SK-N-SH (cell line): ENCODE data around the gene COL24A1. TPM values are rescaled to one million over a fixed set of nuclear protein-coding genes. Genes with fewer than 3 reads are reported as not detected.

Experiments
- CTCF ChIA-PET: fragments of 300-600, 350-600 bp; formaldehyde crosslinking; extraction: SDS; loops from one replicate; lab custom pipeline; 2021; lab: Yijun Ruan, JAX
- POLR2A ChIA-PET: fragments of 350-600 bp; sonication (Branson Sonifier 250); formaldehyde crosslinking; extraction: SDS; loops from one replicate; lab custom pipeline; 2020; ENCODE audit warnings: antibody characterized with exemption, inconsistent platforms; lab: Yijun Ruan, JAX
- DNase-seq: peaks from one replicate; pipeline ENCODE4 v3.0.0; 2012
- H2AFZ ChIP-seq: fragments of 200-600 bp; sonication (generic); 2 replicates; pipeline ENCODE4 v1.8.1; 2016; ENCODE audit warnings: antibody characterized with exemption, mild to moderate bottlenecking, low read depth
- H3F3A ChIP-seq: fragments of 200-600 bp; sonication (generic); replicated peaks from 2 replicates; pipeline ENCODE3; 2016; ENCODE audit warnings: antibody characterized with exemption, mild to moderate bottlenecking; ENCODE audit not compliant: insufficient read depth
- H3K27ac ChIP-seq, 2 experiments: fragments of 200-500 bp in 1 of 2; fragments of 200-600 bp in 1 of 2; sonication (Bioruptor generic) in 1 of 2; sonication (generic), shearing (Covaris generic) in 1 of 2; 2 replicates each; pipeline versions ENCODE4 v1.5.1 to v1.6.1; 2014 to 2016; ENCODE audit warnings: low read depth in 2 of 2, inconsistent platforms in 1 of 2, low read length in 1 of 2, mild to moderate bottlenecking in 1 of 2, mixed read lengths in 1 of 2
- H3K27me3 ChIP-seq: fragments of 200-600 bp; sonication (generic), shearing (Covaris generic); 2 replicates; pipeline ENCODE4 v1.6.1; 2016; ENCODE audit warnings: mixed run types; ENCODE audit not compliant: insufficient read depth
- H3K36me3 ChIP-seq, 2 experiments: fragments of 200-500 bp in 1 of 2; fragments of 200-600 bp in 1 of 2; sonication (Bioruptor generic) in 1 of 2; sonication (generic) in 1 of 2; replicated peaks in 1 of 2; 2 replicates each; pipeline versions ENCODE3 to v1.5.1; 2014 to 2016; ENCODE audit warnings: low read length in 1 of 2, mild to moderate bottlenecking in 1 of 2; ENCODE audit not compliant: insufficient read depth in 2 of 2, control insufficient read depth in 1 of 2
- H3K4me1 ChIP-seq, 2 experiments: fragments of 200-500 bp in 1 of 2; fragments of 200-600 bp in 1 of 2; sonication (Bioruptor generic) in 1 of 2; sonication (generic), shearing (Covaris generic) in 1 of 2; 2 replicates each; pipeline versions ENCODE4 v1.5.1 to v1.6.1; 2014 to 2016; ENCODE audit warnings: low read depth in 1 of 2, low read length in 1 of 2, mixed run types in 1 of 2; ENCODE audit not compliant: insufficient read depth in 2 of 2, control insufficient read depth in 1 of 2
- H3K4me2 ChIP-seq: fragments of 200-600 bp; sonication (generic), shearing (Covaris generic); 2 replicates; pipeline ENCODE4 v1.6.1; 2017; ENCODE audit warnings: mixed run types
- H3K4me3 ChIP-seq, 2 experiments: fragments of 200-500 bp in 1 of 2; fragments of 200-600 bp in 1 of 2; sonication (Bioruptor generic) in 1 of 2; sonication (generic), shearing (Covaris generic) in 1 of 2; 2 replicates each; pipeline versions ENCODE4 v1.5.1 to v1.8.1; 2014 to 2016; ENCODE audit warnings: low read depth in 2 of 2, inconsistent platforms in 1 of 2, low read length in 1 of 2, mild to moderate bottlenecking in 1 of 2, mixed read lengths in 1 of 2, moderate library complexity in 1 of 2
- H3K79me2 ChIP-seq: fragments of 200-600 bp; sonication (generic); 2 replicates; pipeline ENCODE4 v1.8.1; 2017; ENCODE audit warnings: mild to moderate bottlenecking; ENCODE audit not compliant: insufficient read depth
- H3K9ac ChIP-seq: fragments of 200-600 bp; sonication (generic); 2 replicates; pipeline ENCODE4 v1.6.1; 2017; ENCODE audit warnings: mixed run types
- H3K9me2 ChIP-seq: fragments of 200-600 bp; sonication (generic); 2 replicates; pipeline ENCODE4 v1.6.1; 2017; ENCODE audit warnings: mixed run types
- H3K9me3 ChIP-seq: fragments of 200-600 bp; sonication (generic); 2 replicates; pipeline ENCODE4 v1.6.1; 2017; ENCODE audit warnings: mixed run types, mild to moderate bottlenecking, moderate library complexity
- H4K20me1 ChIP-seq: fragments of 200-600 bp; sonication (generic); 2 replicates; pipeline ENCODE4 v1.6.1; 2017; ENCODE audit warnings: mild to moderate bottlenecking, mixed run types; ENCODE audit not compliant: insufficient read depth
- CTCF ChIP-seq: fragments of 200-600 bp; sonication (generic); IDR thresholded peaks from 2 replicates; pipeline ENCODE4 v1.6.1; 2017; ENCODE audit warnings: antibody characterized with exemption, mild to moderate bottlenecking, moderate library complexity
- EP300 ChIP-seq, 2 experiments: IDR thresholded peaks; 2 replicates each; pipeline versions ENCODE4 v1.4.0 to v1.6.1; 2012; ENCODE audit warnings: borderline replicate concordance in 1 of 2, low read depth in 1 of 2, low read length in 1 of 2
- FOSL2 ChIP-seq: IDR thresholded peaks from 2 replicates; pipeline ENCODE4 v1.4.0; 2012; ENCODE audit warnings: low read depth, mild to moderate bottlenecking, moderate library complexity, borderline replicate concordance
- GABPA ChIP-seq: IDR thresholded peaks from 2 replicates; pipeline ENCODE4 v1.4.0; 2012; ENCODE audit warnings: low read depth, mild to moderate bottlenecking
- IRF3 ChIP-seq: fragments of 150-350 bp; IDR thresholded peaks from 2 replicates; pipeline ENCODE4 v1.6.1; 2016; ENCODE audit warnings: mild to moderate bottlenecking, low read depth, low read length
- JUND ChIP-seq: IDR thresholded peaks from 2 replicates; pipeline ENCODE4 v1.4.0; 2012
- MEF2A ChIP-seq: IDR thresholded peaks from 2 replicates; pipeline ENCODE4 v1.4.0; 2012; ENCODE audit warnings: low read depth, borderline replicate concordance
- RAD21 ChIP-seq: IDR thresholded peaks from 2 replicates; pipeline ENCODE4 v1.6.1; 2012; ENCODE audit warnings: mild to moderate bottlenecking, low read length
- SMC3 ChIP-seq: IDR thresholded peaks from 2 replicates; pipeline ENCODE4 v1.6.1; 2012; ENCODE audit warnings: low read depth, low read length, improper control_type of control experiment
- TCF12 ChIP-seq: IDR thresholded peaks from 2 replicates; pipeline ENCODE4 v1.4.0; 2012
- WGBS: methylation state at CpG from one replicate; pipeline ENCODE4 v1.1.6; 2017; ENCODE audit warnings: low lambda C conversion rate; 5-methylcytosine and 5-hydroxymethylcytosine counted together
- polyA plus RNA-seq, 3 experiments: library from polyadenylated mRNA; depleted of rRNA; stranded (reverse); fragments of >200 nt; gene quantifications; 2 replicates each; pipeline ENCODE4 v1.2.3, GENCODE V29; 2012

Gene COL24A1
- polyA plus RNA-seq, 1 of the 3 experiments (the other 2 are of a cell fraction): not detected

GRCh38 chr1:85850238-85850637 lies 306.3 kb downstream of the COL24A1 start:
- peak overlapping the region; percentile 60 for H3K4me2 ChIP-seq
- H3K4me3 ChIP-seq: no peak overlapping the region
- no peak for DNase-seq
- WGBS: 0% methylated on average over 2 of the region's 2 CpGs
- CTCF ChIA-PET: interaction anchor here (0.7 to 1.1 kb wide), 2 partner anchors 12 to 184 kb away, joined by 3 to 4 read pairs; no protein-coding TSS in a partner anchor
- H3K9ac ChIP-seq: no peak overlapping the region
- no peak overlapping the region for H2AFZ ChIP-seq
- H3K36me3 ChIP-seq: no peaks in the 10 kb centered on the region
- no peak for TF ChIP-seq MEF2A
- TF ChIP-seq CTCF: peak; percentile 20; the same call in 1 of the 2 replicates
- TF ChIP-seq SMC3: no peak
- 0 out of 2 replicates have a peak, but pooled peaks have one; percentile 20 for TF ChIP-seq RAD21
- TF ChIP-seq EP300 (IDR thresholded peaks at IDR 0.05; ENCODE audit: borderline replicate concordance in 1 of 2, low read depth in 1 of 2, low read length in 1 of 2): no peak; a peak in 1 of 4 replicates
- peak; percentile 58; the same call in 1 of the 2 replicates for TF ChIP-seq FOSL2
- TF ChIP-seq JUND: peak; percentile 45
- TF ChIP-seq TCF12: peak; percentile 43; the same call in 1 of the 2 replicates
- H3K9me2 ChIP-seq: no peaks in the 10 kb centered on the region
- peaks cover 15% of the 10 kb centered on the region for H3F3A ChIP-seq
- no peaks in the 10 kb centered on the region for H3K79me2 ChIP-seq
- peaks cover 3% of the 10 kb centered on the region; the same call in 1 of the 2 replicates for H3K9me3 ChIP-seq
- H3K4me1 ChIP-seq: 0 out of 4 replicates have a peak, but pooled peaks cover 0 to 9% of the 10 kb centered on the region in 2 experiments
- H4K20me1 ChIP-seq: no peaks in the 10 kb centered on the region
- peaks cover 4% of the 10 kb centered on the region; the same call in 1 of the 2 replicates for H3K27me3 ChIP-seq
- H3K27ac ChIP-seq: no peak overlapping the region
- POLR2A ChIA-PET: no interaction called here

GRCh38 chr1:85849660-85850059 lies 306.9 kb downstream of the COL24A1 start:
- TF ChIP-seq TCF12 (no peak), IRF3 (no peak), GABPA (no peak)
- H3K27ac ChIP-seq: no peak overlapping the region
- H3K9me3 ChIP-seq: peaks cover 3% of the 10 kb centered on the region; the same call in 1 of the 2 replicates
- H4K20me1 ChIP-seq: no peaks in the 10 kb centered on the region
- H3K9me2 ChIP-seq: no peaks in the 10 kb centered on the region
- POLR2A ChIA-PET: no interaction called here
- WGBS: 3% methylated on average over 4 of the region's 4 CpGs
- H3K4me1 ChIP-seq: 0 out of 4 replicates have a peak, but pooled peaks cover 0 to 9% of the 10 kb centered on the region in 2 experiments
- CTCF ChIA-PET: interaction anchor here (0.6 to 1.1 kb wide), 2 partner anchors 12 to 546 kb away, joined by 3 to 4 read pairs; no protein-coding TSS in a partner anchor
- H2AFZ ChIP-seq: no peak overlapping the region
- no peaks in the 10 kb centered on the region for H3K79me2 ChIP-seq
- H3F3A ChIP-seq: peaks cover 15% of the 10 kb centered on the region
- DNase-seq: no peak
- peak overlapping the region; percentile 60; the same call in 1 of the 2 replicates for H3K4me2 ChIP-seq
- H3K36me3 ChIP-seq: no peaks in the 10 kb centered on the region
- H3K4me3 ChIP-seq: no peak overlapping the region
- H3K27me3 ChIP-seq: peaks cover 4% of the 10 kb centered on the region; the same call in 1 of the 2 replicates
- H3K9ac ChIP-seq: no peak overlapping the region
